Caki2 (cell line): Measurements from ENCODE around the gene PAK1IP1. TPM values are rescaled to one million over a fixed set of nuclear protein-coding genes. Genes with fewer than 3 reads are reported as not detected.
A peak's percentile ranks its signal among the peaks of the same experiment; 100 is the strongest.
"Not testable (repeated sequence)": the region's sequence is repeated elsewhere in the genome, so short reads cannot be mapped to it uniquely, and the experiment has no call there.

Experiments used
- DNase-seq: peaks from one replicate; pipeline ENCODE4 v3.0.0-alpha.2; 2015; ENCODE audit warnings: low read depth
- in situ Hi-C: cut with HindIII; loops from 2 replicates; pipeline ENCODE4 v1.10.0; 2016; ENCODE audit warnings: low sequenced_read_pairs, low pct_unique_long_range_greater_than_20kb, mixed read lengths
- total RNA-seq: library from RNA; depleted of rRNA; stranded (reverse); fragments of >200 nt; shearing (Covaris generic); gene quantifications from 2 replicates; pipeline ENCODE4 v1.2.3, GENCODE V29; 2014; ENCODE audit warnings: low replicate concordance

The PAK1IP1 gene
- total RNA-seq, 1 experiment from 2014 or later = 45.0 TPM

DNA sequence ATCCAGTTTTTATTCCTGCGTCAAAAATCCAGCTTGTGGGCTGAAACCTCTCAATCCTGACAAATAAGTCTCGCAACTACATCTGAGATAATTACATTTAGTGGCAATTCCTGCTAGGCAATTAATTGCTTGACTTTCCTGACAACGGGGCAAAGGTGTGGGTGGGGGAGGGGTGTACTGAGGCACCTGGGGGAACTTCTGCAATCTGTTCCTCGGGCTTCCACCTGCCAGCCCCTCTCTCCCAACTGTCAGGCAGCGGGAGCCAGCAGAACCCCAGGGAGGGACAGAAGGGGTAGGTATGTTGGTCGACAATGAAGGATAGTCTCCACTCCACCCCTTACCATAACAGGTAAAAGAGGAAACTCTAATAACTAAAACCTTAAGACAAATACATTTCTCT, 7.2 kb upstream of the PAK1IP1 start:
- in situ Hi-C loops = no loop called here
- no peak for DNase-seq

- DNase-seq = no peak
- in situ Hi-C loops = no loop called here
Observed at GRCh38 chr6:10690651-10691445, 3.9 kb upstream of the PAK1IP1 start.

DNA sequence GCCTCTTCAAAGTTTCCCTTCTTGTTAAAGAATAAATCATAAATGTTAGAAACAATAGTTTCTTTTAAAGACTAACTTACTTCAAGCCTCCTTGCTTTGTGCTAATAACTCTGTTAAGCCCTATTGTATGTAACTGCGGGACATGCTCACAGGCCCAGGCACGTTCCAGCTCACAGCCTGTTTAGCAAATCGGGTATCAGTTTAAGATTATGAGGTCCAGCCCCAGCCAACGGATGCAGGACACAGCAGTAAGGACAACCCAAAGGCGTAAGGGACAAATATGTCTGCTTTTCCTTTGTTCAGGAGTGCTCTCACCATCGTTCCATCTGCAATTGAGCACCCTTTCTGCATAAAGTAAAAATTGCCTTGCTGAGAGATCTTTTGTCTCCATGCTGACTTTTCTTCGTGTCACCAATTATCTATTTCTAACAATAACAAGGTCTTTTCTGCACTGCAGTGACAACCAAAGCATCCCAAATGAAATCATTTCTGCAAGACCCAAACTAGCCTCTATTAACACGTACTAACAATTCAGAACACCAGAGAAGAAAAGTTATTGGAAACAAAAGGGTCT, 1.7 kb upstream of the PAK1IP1 start:
- DNase-seq = no peak
- in situ Hi-C loops = no loop called here

GRCh38 chr6:10695086-10695657, 400 bp downstream of the PAK1IP1 start:
- in situ Hi-C loops = no loop called here
- DNase-seq = no peak

DNA sequence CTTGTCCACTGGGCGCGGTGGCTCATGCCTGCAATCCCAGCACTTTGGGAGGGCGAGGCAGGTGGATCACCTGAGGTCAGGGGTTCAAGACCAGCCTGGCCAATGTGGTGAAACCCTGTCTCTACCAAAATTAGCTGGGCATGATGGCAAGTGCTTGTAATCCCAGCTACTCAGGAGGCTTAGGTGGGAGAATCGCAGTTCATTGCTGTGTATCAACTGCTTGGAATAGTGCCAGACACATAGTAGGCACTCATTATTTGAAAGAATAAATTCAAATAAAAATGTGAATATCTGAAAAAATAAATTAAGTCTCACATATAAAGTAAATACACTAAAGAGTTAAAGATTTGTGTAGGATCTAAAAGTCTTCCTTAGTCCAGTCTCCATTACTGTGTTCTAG, 1.9 kb downstream of the PAK1IP1 start:
- no peak for DNase-seq
- in situ Hi-C loops = no loop called here

GRCh38 chr6:10713962-10714361, 19.2 kb downstream of the PAK1IP1 start:
- no peak for DNase-seq
- in situ Hi-C loops = no loop called here

GRCh38 chr6:10719296-10719963, 24.7 kb downstream of the PAK1IP1 start:
- DNase-seq = no peak
- in situ Hi-C loops = no loop called here

- DNase-seq = no peak
- in situ Hi-C loops = no loop called here
Observed at GRCh38 chr6:10719964-10720264, 25.1 kb downstream of the PAK1IP1 start.

- in situ Hi-C loops = no loop called here
- no peak for DNase-seq
Observed at GRCh38 chr6:10720265-10720959, 25.6 kb downstream of the PAK1IP1 start.

DNA sequence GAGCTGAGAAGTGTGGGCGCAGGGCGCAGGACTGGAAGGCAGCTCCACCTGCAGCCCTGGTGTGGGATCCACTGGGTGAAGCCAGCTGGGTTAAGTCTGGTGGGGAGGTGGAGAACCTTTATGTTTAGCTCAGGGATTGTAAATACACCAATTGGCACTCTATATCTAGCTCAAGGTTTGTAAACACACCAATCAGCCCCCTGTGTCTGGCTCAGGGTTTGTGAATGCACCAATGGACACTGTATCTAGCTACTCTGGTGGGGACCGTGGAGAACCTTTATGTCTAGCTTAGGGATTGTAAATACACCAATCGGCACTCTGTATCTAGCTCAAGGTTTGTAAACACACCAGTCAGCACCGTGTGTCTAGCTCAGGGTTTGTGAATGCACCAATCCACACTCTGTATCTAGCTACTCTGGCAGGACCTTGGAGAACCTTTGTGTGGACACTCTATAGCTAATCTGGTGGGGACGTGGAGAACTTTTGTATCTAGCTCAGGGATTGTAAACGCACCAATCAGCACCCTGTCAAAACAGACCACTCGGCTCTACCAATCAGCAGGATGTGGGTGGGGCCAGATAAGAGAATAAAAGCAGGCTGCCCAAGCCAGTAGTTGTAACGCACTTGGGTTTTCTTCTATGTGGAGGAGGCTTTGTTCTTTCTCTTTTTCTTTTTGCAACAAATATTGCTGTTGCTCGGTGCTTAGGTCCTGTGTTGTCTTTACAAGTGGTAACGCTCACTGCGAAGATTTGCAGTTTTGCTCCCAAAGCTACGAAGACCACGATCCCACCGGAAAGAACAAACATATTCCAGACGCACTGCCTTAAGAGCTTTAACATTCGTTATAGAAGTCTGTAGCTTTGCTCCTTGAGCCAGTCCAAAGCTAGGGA, 26.4 kb downstream of the PAK1IP1 start:
- DNase-seq, in situ Hi-C loops: not testable (repeated sequence)

DNA sequence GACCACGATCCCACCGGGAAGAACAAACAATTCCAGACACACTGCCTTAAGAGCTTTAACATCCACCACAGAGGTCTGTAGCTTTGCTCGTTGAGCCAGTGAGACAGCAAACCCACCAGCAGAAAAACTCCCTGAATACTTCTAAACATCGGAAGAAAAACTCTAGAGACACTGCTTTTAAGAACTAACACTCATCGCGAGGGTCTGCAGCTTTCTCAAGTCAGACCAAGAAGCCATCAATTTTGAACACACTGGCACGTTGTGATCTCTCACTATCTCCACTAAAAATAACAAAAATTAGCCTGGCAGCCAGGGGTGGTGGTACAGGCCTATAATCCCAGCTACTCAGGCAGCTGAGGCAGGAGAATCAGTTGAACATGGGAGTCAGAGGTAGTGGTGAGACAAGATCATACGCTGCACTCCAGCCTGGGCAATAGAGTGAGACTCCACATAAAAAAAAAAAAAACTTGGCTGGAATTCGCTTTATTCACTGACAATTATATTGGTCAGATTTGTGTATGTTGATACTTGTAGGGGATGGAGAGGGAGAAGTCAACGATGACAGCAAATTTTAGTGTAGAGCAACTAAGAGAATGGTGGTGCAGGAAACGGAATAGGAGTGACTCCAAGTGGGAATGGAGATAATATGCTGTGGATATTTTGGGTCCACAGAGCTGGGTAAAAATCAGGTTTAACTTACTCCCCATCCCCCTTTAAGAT, 27.2 kb downstream of the PAK1IP1 start:
- in situ Hi-C loops = no loop called here
- no peak for DNase-seq

DNA sequence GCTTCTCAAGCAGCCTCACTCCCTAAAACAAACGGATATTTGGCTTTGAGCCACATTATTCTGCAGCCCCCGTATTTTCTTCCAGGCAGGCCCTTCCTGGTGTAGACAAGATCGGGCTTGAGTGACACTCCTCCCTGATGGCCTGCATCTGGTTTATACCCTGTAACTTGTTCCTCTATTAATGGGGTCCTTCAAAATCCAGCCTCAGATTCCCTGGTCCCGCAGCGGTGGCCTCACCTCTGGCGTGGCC, 27.7 kb downstream of the PAK1IP1 start:
- in situ Hi-C loops = no loop called here

DNA sequence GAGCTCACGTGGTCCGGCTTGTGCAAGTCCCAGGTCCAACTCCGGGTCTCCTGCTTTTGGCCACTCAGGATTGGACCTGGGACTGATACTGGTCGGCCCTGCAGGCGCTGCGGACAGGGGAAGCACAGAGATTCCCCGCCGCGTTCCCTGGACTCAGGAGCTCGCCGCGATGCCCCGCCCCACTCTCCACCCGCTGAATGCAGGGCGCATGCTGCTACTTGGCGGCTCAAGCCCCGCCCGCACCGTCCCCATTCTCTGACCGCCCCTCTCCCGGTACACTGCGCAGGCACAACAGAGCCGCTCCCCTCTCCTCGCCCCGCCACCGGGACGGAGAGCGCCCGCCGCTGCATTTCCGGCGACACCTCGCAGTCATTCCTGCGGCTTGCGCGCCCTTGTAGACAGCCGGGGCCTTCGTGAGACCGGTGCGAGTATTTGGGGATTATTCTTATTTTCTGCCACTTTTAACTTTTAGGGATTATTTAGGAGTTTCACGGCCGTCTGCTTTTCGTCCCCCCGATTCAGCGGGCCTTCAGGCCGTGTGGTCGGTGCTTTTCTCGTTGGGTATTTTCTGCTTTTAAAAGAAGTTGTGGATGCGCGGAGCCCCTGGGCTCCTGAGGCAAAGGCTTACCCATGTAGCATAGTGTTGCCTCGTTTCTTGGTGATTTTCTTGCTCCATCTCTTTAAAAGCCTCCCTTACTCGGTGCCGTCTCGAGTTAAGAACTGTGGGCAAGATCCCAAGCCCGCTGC, 28.2 kb downstream of the PAK1IP1 start, which contains the start of gene TMEM14C:
TSS of gene TMEM14C (plus strand) at position 251 of the 747 bp plus-strand sequence. CDS start 1,544 bp downstream, outside the sequence.
- peak; percentile 98 for DNase-seq
- in situ Hi-C loops = no loop called here

More for the DNA sequence above, 27.7 kb downstream of the PAK1IP1 start:
- no peak for DNase-seq

DNA sequence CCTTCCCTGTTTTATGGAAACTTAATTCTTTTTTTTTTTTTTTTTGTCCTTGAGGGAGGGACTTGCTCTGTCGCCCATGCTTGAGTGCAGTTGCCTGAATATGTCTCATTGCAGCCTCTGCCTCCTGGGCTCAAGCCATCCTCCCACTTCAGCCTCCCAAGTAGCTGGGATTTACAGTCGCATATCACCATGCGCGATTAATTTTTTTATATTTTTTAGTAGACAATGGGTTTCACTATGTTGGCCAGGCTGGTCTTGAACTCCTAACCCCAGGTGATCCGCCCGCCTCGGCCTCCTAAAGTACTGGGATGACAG, 28.8 kb downstream of the PAK1IP1 start:
- DNase-seq = no peak
- in situ Hi-C loops = no loop called here

- in situ Hi-C loops = no loop called here
- DNase-seq = no peak
Observed at GRCh38 chr6:10725044-10725443, 30.3 kb downstream of the PAK1IP1 start.

GRCh38 chr6:10725716-10726115, 30.9 kb downstream of the PAK1IP1 start:
- in situ Hi-C loops = no loop called here
- no peak for DNase-seq

- DNase-seq = no peak
- in situ Hi-C loops = no loop called here
Observed at GRCh38 chr6:10730254-10730653, 35.5 kb downstream of the PAK1IP1 start.
